Esophagus muscularis mucosa (tissue), 4 donors: ENCODE measurements around the gene KLHL10. TPM values are rescaled to one million over a fixed set of nuclear protein-coding genes. Genes with fewer than 3 reads are reported as not detected.

Source experiments
- DNase-seq: peaks from one replicate; pipeline ENCODE4 v3.0.0-alpha.2; 2017; ENCODE audit errors: extremely low spot score
- H3K27ac ChIP-seq, 4 donors: fragments of 200-600 bp; sonication (generic); replicated peaks in 1 of 4; 1 replicate in 3 of 4; 2 replicates in 1 of 4; pipeline ENCODE4 v1.5.1; 2016 to 2019; ENCODE audit warnings: mild to moderate bottlenecking in 1 of 4
- H3K27me3 ChIP-seq, 4 donors: fragments of 200-600 bp; sonication (generic); one replicate each; pipeline versions ENCODE4 v1.5.1 to v1.6.0; 2016 to 2019
- H3K36me3 ChIP-seq, 4 donors: fragments of 200-600 bp; sonication (generic); one replicate each; pipeline ENCODE4 v1.5.1; 2016 to 2019
- H3K4me1 ChIP-seq, 4 donors: fragments of 200-600 bp; sonication (generic); one replicate each; pipeline ENCODE4 v1.5.1; 2016 to 2019
- H3K4me3 ChIP-seq, 4 donors: fragments of 200-600 bp; sonication (generic); 1 replicate in 2 of 4; 2 replicates in 2 of 4; pipeline ENCODE4 v1.5.1; 2016 to 2019; ENCODE audit warnings: mild to moderate bottlenecking in 4 of 4, moderate library complexity in 1 of 4
- H3K9me3 ChIP-seq, 4 donors: fragments of 200-600 bp; sonication (generic); 1 replicate in 3 of 4; 2 replicates in 1 of 4; pipeline ENCODE4 v1.5.1; 2016 to 2019
- EP300 ChIP-seq: sonication (generic); formaldehyde crosslinking; IDR thresholded peaks from one replicate; pipeline ENCODE4 v1.6.1; 2017; ENCODE audit warnings: antibody characterized with exemption
- POLR2A ChIP-seq: fragments of 450-650 bp; IDR thresholded peaks from one replicate; pipeline ENCODE4 v1.6.1; 2017; ENCODE audit warnings: antibody characterized with exemption, moderate library complexity, mild to moderate bottlenecking, low read depth
- POLR2AphosphoS5 ChIP-seq, 2 donors: sonication (generic); formaldehyde crosslinking; IDR thresholded peaks; one replicate each; pipeline ENCODE4 v1.6.1; 2017; ENCODE audit warnings: antibody characterized with exemption in 2 of 2
- WGBS: methylation state at CpG from one replicate; pipeline ENCODE4 v1.1.5; 2018; 5-methylcytosine and 5-hydroxymethylcytosine counted together
- intact Hi-C: fragments of 100-400 bp; cut with DNase I; formaldehyde crosslinking; loops from one replicate; pipeline ENCODE4 v1.15.1; 2023
- total RNA-seq, 4 donors: library from RNA; depleted of rRNA; stranded (reverse); fragments of >200 nt; gene quantifications; one replicate each; pipeline versions ENCODE4 v1.1.0 to v1.2.1, GENCODE V29; 2016
- TF ChIP-seq, protein P1 (sequence below), 3 experiments: fragments of 200-600 bp in 2 of 3; fragments of 450-650 bp in 1 of 3; sonication (generic) in 2 of 3; IDR thresholded peaks; one replicate each; pipeline ENCODE4 v1.5.1; 2017 to 2019; ENCODE audit warnings: antibody characterized with exemption in 3 of 3, mild to moderate bottlenecking in 2 of 3, moderate library complexity in 1 of 3

KLHL10 gene
- total RNA-seq, 4 donors from 2014 or later, result 1.7 to 3.0 (median 2.7) TPM

DNA sequence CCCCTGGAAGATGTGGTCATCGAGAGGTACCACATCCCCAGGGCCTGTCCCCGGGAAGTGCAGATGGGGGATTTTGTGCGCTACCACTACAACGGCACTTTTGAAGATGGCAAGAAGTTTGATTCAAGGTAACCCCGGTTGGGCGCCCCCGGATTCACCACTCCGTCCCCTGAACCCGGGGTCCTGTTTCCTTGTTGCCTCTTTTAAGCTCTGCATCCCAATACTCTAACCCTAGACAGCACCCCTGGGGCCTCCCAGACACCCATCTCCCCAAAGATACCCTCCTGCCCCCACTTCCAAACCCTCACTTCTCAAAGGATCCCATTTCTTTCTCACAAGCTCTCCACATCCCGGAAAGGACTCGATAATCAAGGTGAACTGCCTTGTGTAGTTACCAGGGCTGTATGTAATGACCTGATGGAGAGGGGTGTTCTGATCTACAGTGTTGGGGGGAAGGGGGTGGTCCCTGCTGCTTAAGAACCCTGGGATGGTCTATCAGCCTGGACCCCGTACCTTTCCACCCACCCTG is 24.4 kb upstream of the KLHL10 start:
- H3K9me3 ChIP-seq, result no peaks in the 10 kb centered on the region
- peak overlapping the region; percentile 70 to 89 (median 80) for H3K4me3 ChIP-seq
- peak overlapping the region; percentile 71 to 84 (median 82) for H3K27ac ChIP-seq
- TF ChIP-seq POLR2AphosphoS5 (IDR thresholded peaks at IDR 0.05), result no peak
- TF ChIP-seq, protein P1, sequence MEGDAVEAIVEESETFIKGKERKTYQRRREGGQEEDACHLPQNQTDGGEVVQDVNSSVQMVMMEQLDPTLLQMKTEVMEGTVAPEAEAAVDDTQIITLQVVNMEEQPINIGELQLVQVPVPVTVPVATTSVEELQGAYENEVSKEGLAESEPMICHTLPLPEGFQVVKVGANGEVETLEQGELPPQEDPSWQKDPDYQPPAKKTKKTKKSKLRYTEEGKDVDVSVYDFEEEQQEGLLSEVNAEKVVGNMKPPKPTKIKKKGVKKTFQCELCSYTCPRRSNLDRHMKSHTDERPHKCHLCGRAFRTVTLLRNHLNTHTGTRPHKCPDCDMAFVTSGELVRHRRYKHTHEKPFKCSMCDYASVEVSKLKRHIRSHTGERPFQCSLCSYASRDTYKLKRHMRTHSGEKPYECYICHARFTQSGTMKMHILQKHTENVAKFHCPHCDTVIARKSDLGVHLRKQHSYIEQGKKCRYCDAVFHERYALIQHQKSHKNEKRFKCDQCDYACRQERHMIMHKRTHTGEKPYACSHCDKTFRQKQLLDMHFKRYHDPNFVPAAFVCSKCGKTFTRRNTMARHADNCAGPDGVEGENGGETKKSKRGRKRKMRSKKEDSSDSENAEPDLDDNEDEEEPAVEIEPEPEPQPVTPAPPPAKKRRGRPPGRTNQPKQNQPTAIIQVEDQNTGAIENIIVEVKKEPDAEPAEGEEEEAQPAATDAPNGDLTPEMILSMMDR (IDR thresholded peaks at IDR 0.05), result peak in 1 of 3 experiments; percentile 3
- peaks cover 21 to 54% (median 45%) of the 10 kb centered on the region in 4 donors for H3K4me1 ChIP-seq
- no peak for DNase-seq
- intact Hi-C loops, result loop anchor here (5.0 kb wide), 1 partner anchor 54 kb away; the partner anchor contains the start of gene KLHL11
- WGBS, result 29% methylated on average over 8 of the region's 12 CpGs
- H3K36me3 ChIP-seq, result peaks cover 0 to 11% (median 2%) of the 10 kb centered on the region in 4 donors
- no peaks in the 10 kb centered on the region for H3K27me3 ChIP-seq

- H3K4me3 ChIP-seq, result peak overlapping the region; percentile 70 to 89 (median 80)
- DNase-seq, result no peak
- no peaks in the 10 kb centered on the region for H3K9me3 ChIP-seq
- intact Hi-C loops, result loop anchor here (5.0 kb wide), 1 partner anchor 54 kb away; the partner anchor contains the start of gene KLHL11
- H3K36me3 ChIP-seq, result peaks cover 0 to 11% (median 4%) of the 10 kb centered on the region in 4 donors
- H3K4me1 ChIP-seq, result peaks cover 21 to 52% (median 45%) of the 10 kb centered on the region in 4 donors
- TF ChIP-seq, protein P1 (IDR thresholded peaks at IDR 0.05), result no peak
- TF ChIP-seq EP300 (no peak), POLR2AphosphoS5 (IDR thresholded peaks at IDR 0.05) (no peak), POLR2A (no peak)
- no peaks in the 10 kb centered on the region for H3K27me3 ChIP-seq
- WGBS, result 58% methylated on average over 8 of the region's 9 CpGs
- H3K27ac ChIP-seq, result peak overlapping the region; percentile 71 to 84 (median 82)
Measured at GRCh38 chr17:41813699-41814124, 23.9 kb upstream of the KLHL10 start.

DNA sequence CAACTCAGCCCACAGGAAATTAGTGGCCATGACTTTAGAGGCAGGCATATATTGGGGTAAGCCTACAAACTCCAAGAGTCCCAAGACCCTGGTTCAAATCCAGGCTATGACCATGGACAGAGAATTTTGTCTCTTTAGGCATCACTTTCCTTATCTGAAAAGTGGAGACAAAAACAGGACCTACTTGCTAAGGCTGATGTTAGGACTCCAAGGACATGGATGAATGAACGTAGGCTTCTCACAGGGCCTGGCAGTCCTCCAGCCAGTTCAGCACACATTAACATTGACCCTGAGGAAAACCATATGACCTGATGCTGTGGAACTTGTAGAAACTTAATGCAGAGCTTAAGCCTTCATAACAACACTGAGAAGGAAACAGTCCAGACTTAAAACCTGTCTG is 23.4 kb upstream of the KLHL10 start:
- TF ChIP-seq, protein P1 (IDR thresholded peaks at IDR 0.05), result no peak
- TF ChIP-seq POLR2A (no peak), POLR2AphosphoS5 (IDR thresholded peaks at IDR 0.05) (no peak), EP300 (no peak)
- Histone ChIP-seq H3K27me3 (no peaks in the 10 kb centered on the region), H3K4me1 (peaks cover 21 to 48% (median 44%) of the 10 kb centered on the region in 4 donors), H3K27ac (peak overlapping the region in 1 of 4 donors; percentile 14), H3K36me3 (peaks cover 0 to 9% (median 4%) of the 10 kb centered on the region in 4 donors), H3K9me3 (no peaks in the 10 kb centered on the region), H3K4me3 (no peak overlapping the region)
- 25% methylated on average over 1 of the region's 1 CpG for WGBS
- intact Hi-C loops, result loop anchor here (5.0 kb wide), 1 partner anchor 53 kb away; the partner anchor contains the start of gene KLHL11
- no peak for DNase-seq

- TF ChIP-seq EP300 (no peak), POLR2A (no peak), POLR2AphosphoS5 (IDR thresholded peaks at IDR 0.05) (no peak)
- TF ChIP-seq, protein P1 (IDR thresholded peaks at IDR 0.05), result no peak
- no peak for DNase-seq
- Histone ChIP-seq H3K4me3 (no peak overlapping the region), H3K36me3 (peaks cover 0 to 9% (median 4%) of the 10 kb centered on the region in 4 donors), H3K27me3 (no peaks in the 10 kb centered on the region), H3K4me1 (peaks cover 7 to 26% (median 23%) of the 10 kb centered on the region in 4 donors), H3K9me3 (no peaks in the 10 kb centered on the region), H3K27ac (no peak overlapping the region)
- 95% methylated on average over 23 of the region's 23 CpGs for WGBS
- intact Hi-C loops, result no loop called here
Measured at GRCh38 chr17:41816637-41817320, 20.8 kb upstream of the KLHL10 start.
